ENCODE results near the gene CELF6.

CELF6 gene

GRCh38 chr15:72361176-72361575 is 41.2 kb upstream of the CELF6 start:
- TF ChIP-seq, protein P1, sequence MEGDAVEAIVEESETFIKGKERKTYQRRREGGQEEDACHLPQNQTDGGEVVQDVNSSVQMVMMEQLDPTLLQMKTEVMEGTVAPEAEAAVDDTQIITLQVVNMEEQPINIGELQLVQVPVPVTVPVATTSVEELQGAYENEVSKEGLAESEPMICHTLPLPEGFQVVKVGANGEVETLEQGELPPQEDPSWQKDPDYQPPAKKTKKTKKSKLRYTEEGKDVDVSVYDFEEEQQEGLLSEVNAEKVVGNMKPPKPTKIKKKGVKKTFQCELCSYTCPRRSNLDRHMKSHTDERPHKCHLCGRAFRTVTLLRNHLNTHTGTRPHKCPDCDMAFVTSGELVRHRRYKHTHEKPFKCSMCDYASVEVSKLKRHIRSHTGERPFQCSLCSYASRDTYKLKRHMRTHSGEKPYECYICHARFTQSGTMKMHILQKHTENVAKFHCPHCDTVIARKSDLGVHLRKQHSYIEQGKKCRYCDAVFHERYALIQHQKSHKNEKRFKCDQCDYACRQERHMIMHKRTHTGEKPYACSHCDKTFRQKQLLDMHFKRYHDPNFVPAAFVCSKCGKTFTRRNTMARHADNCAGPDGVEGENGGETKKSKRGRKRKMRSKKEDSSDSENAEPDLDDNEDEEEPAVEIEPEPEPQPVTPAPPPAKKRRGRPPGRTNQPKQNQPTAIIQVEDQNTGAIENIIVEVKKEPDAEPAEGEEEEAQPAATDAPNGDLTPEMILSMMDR (conservative IDR thresholded peaks at IDR 0.05; ENCODE audit: low read depth, low read length): no peak

DNA sequence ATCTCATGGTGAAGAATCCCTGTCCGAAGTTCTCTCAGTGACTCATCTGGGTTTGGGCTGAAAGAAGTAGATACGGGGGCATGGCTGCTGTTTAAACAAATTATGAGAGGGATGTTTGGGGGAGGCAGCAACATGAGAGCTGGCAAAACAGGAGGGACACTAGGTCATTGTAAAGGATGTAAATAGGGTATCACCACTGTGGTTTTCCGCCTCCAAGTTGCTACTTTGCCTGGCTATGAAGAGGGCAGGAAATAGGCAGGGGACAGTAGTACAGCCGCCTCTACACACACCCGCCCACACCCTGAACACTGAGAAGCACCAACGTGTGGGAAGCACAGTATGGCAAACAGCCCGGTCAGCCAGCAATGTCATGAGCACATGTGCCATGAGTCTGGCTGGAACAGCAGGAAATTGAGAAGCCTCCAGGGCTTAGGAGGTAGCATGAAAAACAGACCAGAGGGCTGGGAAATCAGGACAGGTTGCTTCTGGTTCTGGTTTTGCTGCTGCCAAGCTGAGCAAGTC is 38.8 kb upstream of the CELF6 start:
- Histone ChIP-seq H3K9ac (no peak overlapping the region), H3K36me3 (ENCODE audit: insufficient read depth) (no peaks in the 10 kb centered on the region), H3K79me2 (ENCODE audit: insufficient read depth, low read depth) (no peaks in the 10 kb centered on the region), H3K27ac (no peak overlapping the region), H3K27me3 (ENCODE audit: insufficient read depth, low read depth) (no peaks in the 10 kb centered on the region), H2AFZ (ENCODE audit: low read depth) (no peak overlapping the region), H4K20me1 (ENCODE audit: insufficient read depth) (no peaks in the 10 kb centered on the region), H3K4me2 (no peak overlapping the region), H3K4me1 (ENCODE audit: low read depth, poor library complexity, severe bottlenecking) (no peaks in the 10 kb centered on the region), H3K4me3 (IDR thresholded peaks at IDR 0.05; ENCODE audit: insufficient read depth, low read depth, low read length) (no peak overlapping the region)
- TF ChIP-seq, protein P1 (conservative IDR thresholded peaks at IDR 0.05; ENCODE audit: low read depth, low read length): no peak

More at GRCh38 chr15:72361176-72361575, 41.2 kb upstream of the CELF6 start:
- Histone ChIP-seq H3K79me2 (ENCODE audit: insufficient read depth, low read depth) (no peaks in the 10 kb centered on the region), H2AFZ (ENCODE audit: low read depth) (no peak overlapping the region), H3K9ac (no peak overlapping the region), H3K36me3 (ENCODE audit: insufficient read depth) (no peaks in the 10 kb centered on the region), H3K4me3 (IDR thresholded peaks at IDR 0.05; ENCODE audit: insufficient read depth, low read depth, low read length) (no peak overlapping the region), H3K27ac (no peak overlapping the region), H3K27me3 (ENCODE audit: insufficient read depth, low read depth) (no peaks in the 10 kb centered on the region), H3K4me1 (ENCODE audit: low read depth, poor library complexity, severe bottlenecking) (no peaks in the 10 kb centered on the region), H3K4me2 (no peak overlapping the region), H4K20me1 (ENCODE audit: insufficient read depth) (no peaks in the 10 kb centered on the region)

- Histone ChIP-seq H3K4me3 (IDR thresholded peaks at IDR 0.05; ENCODE audit: insufficient read depth, low read depth, low read length) (no peak overlapping the region), H3K4me1 (ENCODE audit: low read depth, poor library complexity, severe bottlenecking) (no peaks in the 10 kb centered on the region), H3K27ac (no peak overlapping the region), H3K36me3 (ENCODE audit: insufficient read depth) (0 out of 2 replicates have a peak, but pooled peaks cover under 1% of the 10 kb centered on the region), H2AFZ (ENCODE audit: low read depth) (no peak overlapping the region), H3K79me2 (ENCODE audit: insufficient read depth, low read depth) (no peaks in the 10 kb centered on the region), H3K4me2 (no peak overlapping the region), H4K20me1 (ENCODE audit: insufficient read depth) (no peaks in the 10 kb centered on the region), H3K27me3 (ENCODE audit: insufficient read depth, low read depth) (no peaks in the 10 kb centered on the region), H3K9ac (no peak overlapping the region)
- TF ChIP-seq, protein P1 (conservative IDR thresholded peaks at IDR 0.05; ENCODE audit: low read depth, low read length): no peak
Measured at GRCh38 chr15:72358121-72358520, 38.2 kb upstream of the CELF6 start.

GRCh38 chr15:72354496-72354895 is 34.5 kb upstream of the CELF6 start:
- Histone ChIP-seq H4K20me1 (ENCODE audit: insufficient read depth) (no peaks in the 10 kb centered on the region), H3K27me3 (ENCODE audit: insufficient read depth, low read depth) (no peaks in the 10 kb centered on the region), H3K36me3 (ENCODE audit: insufficient read depth) (0 out of 2 replicates have a peak, but pooled peaks cover 3% of the 10 kb centered on the region)

More at GRCh38 chr15:72354496-72354895, 34.5 kb upstream of the CELF6 start:
- Histone ChIP-seq H3K27ac (no peak overlapping the region), H3K9ac (no peak overlapping the region), H3K4me2 (no peak overlapping the region), H3K4me1 (ENCODE audit: low read depth, poor library complexity, severe bottlenecking) (no peaks in the 10 kb centered on the region), H3K4me3 (IDR thresholded peaks at IDR 0.05; ENCODE audit: insufficient read depth, low read depth, low read length) (no peak overlapping the region), H2AFZ (ENCODE audit: low read depth) (no peak overlapping the region), H3K79me2 (ENCODE audit: insufficient read depth, low read depth) (no peaks in the 10 kb centered on the region)
- TF ChIP-seq, protein P1 (conservative IDR thresholded peaks at IDR 0.05; ENCODE audit: low read depth, low read length): no peak
